ENCODE measurements around the gene CD248.

CD248 gene, protein sequence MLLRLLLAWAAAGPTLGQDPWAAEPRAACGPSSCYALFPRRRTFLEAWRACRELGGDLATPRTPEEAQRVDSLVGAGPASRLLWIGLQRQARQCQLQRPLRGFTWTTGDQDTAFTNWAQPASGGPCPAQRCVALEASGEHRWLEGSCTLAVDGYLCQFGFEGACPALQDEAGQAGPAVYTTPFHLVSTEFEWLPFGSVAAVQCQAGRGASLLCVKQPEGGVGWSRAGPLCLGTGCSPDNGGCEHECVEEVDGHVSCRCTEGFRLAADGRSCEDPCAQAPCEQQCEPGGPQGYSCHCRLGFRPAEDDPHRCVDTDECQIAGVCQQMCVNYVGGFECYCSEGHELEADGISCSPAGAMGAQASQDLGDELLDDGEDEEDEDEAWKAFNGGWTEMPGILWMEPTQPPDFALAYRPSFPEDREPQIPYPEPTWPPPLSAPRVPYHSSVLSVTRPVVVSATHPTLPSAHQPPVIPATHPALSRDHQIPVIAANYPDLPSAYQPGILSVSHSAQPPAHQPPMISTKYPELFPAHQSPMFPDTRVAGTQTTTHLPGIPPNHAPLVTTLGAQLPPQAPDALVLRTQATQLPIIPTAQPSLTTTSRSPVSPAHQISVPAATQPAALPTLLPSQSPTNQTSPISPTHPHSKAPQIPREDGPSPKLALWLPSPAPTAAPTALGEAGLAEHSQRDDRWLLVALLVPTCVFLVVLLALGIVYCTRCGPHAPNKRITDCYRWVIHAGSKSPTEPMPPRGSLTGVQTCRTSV

DNA sequence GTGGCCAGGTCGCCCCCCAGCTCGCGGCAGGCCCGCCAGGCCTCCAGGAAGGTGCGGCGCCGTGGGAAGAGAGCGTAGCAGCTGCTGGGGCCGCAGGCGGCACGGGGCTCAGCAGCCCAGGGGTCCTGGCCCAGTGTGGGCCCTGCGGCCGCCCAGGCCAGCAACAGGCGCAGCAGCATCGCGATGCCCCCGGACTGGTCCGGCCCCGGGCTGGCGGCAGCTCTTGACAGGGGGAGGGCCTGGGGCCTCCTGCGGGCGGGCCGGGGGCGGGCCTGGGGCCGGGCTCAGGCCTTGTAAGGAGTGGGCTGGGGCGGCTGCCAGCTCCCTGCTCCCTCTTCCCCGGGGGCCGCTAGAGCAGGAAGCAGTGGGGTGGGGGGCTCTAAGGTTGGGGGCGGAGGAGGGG lies at the start of gene CD248:
Gene CD248 (minus strand): TSS at position 196 of the 403 bp plus-strand sequence. CDS start 17 bp downstream, at position 179.
- peaks cover 56% of the 10 kb centered on the region for H3K4me1 ChIP-seq
- no peaks in the 10 kb centered on the region for H3K27me3 ChIP-seq
- H4K20me1 ChIP-seq = peaks cover 24% of the 10 kb centered on the region
- H3K9ac ChIP-seq = peak within 1 kb of the TSS; percentile 84
- H3K4me2 ChIP-seq = peak within 1 kb of the TSS; percentile 98
- TF ChIP-seq Cebpa-rat (IDR thresholded peaks at IDR 0.05) = no peak
- H3K9me3 ChIP-seq = peaks cover 11% of the 10 kb centered on the region; the same call in 1 of the 2 replicates
- H3K4me3 ChIP-seq = peak within 1 kb of the TSS; percentile 73
- peak within 1 kb of the TSS; percentile 91 for H3K27ac ChIP-seq
- no peaks in the 10 kb centered on the region for H3K36me3 ChIP-seq

DNA sequence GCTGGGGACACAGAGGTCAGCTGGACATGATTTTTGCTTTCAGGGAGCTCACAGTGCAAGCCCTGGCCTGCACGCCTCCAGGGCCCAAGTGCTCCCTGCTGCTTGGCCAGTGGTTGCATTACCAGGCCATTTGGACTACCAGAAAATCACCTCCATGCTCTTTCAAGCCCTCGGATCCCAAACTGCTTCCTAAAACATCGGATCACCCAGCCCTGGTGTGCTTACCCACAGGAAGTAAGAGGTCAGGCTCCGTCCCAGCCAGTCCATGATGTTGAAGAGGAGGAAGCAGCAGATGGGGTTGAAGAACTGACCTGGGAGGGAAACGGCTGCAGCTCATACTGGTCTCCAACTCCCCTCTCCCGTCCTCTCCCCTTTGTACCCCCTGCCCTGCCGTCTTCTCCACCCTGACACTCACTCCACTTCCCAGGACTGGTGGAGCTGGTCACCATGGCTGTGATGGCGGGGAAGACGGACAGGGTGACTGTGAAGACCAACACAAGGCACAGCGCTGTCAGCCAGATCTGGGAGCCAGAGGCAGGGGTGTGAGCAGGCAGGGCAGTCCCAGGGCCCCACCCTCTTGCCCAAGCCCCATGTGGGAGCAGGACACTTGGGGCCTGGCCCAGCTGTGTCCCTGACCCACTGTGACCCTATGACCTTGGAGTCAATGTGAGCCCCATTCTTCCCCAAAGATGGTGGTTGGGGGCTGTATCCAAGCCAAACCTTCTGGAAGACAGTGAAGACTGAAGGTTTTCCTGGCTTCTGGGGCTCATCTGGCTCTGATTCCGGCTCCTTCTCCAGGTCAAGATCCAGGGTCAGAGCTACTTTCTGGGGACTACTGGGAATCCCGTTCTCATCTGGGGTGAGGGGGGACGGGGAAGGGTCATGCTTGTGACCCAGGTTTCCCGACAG lies 49.1 kb upstream of the CD248 start:
- H3K9ac ChIP-seq = no peak overlapping the region
- no peaks in the 10 kb centered on the region for H3K9me3 ChIP-seq
- no peak for TF ChIP-seq Cebpa-rat (IDR thresholded peaks at IDR 0.05)
- no peak overlapping the region for H3K4me2 ChIP-seq
- H3K4me3 ChIP-seq = no peak overlapping the region
- no peaks in the 10 kb centered on the region for H3K27me3 ChIP-seq
- H3K27ac ChIP-seq = no peak overlapping the region
- H3K4me1 ChIP-seq = peaks cover 27% of the 10 kb centered on the region
- peaks cover 50% of the 10 kb centered on the region for H4K20me1 ChIP-seq
- H3K36me3 ChIP-seq = peaks cover 90% of the 10 kb centered on the region

DNA sequence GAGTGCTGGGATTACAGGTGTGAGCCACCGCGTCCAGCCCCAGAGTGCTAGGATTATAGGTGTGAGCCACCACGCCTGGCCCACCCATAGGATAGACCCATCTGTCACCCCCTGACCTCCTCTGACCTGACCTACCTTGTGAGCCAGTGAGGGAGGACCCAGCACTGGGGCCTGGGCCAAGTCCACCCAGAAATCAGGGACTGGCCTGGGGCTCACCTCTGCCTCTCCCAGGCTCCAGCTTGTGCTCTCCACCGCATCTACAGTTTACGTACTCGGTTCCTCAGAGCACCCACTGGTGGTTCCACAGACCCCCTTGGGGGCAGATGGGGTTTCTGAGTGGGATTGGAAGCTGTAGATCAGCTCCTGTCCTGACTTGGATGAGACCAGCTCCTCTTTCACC lies 48.3 kb upstream of the CD248 start:
- H3K4me3 ChIP-seq = no peak overlapping the region
- no peaks in the 10 kb centered on the region for H3K9me3 ChIP-seq
- peaks cover 19% of the 10 kb centered on the region for H3K4me1 ChIP-seq
- no peak overlapping the region for H3K27ac ChIP-seq
- peaks cover 95% of the 10 kb centered on the region for H3K36me3 ChIP-seq
- no peak for TF ChIP-seq Cebpa-rat (IDR thresholded peaks at IDR 0.05)
- H3K27me3 ChIP-seq = no peaks in the 10 kb centered on the region
- peaks cover 46% of the 10 kb centered on the region for H4K20me1 ChIP-seq
- no peak overlapping the region for H3K4me2 ChIP-seq
- no peak overlapping the region for H3K9ac ChIP-seq

DNA sequence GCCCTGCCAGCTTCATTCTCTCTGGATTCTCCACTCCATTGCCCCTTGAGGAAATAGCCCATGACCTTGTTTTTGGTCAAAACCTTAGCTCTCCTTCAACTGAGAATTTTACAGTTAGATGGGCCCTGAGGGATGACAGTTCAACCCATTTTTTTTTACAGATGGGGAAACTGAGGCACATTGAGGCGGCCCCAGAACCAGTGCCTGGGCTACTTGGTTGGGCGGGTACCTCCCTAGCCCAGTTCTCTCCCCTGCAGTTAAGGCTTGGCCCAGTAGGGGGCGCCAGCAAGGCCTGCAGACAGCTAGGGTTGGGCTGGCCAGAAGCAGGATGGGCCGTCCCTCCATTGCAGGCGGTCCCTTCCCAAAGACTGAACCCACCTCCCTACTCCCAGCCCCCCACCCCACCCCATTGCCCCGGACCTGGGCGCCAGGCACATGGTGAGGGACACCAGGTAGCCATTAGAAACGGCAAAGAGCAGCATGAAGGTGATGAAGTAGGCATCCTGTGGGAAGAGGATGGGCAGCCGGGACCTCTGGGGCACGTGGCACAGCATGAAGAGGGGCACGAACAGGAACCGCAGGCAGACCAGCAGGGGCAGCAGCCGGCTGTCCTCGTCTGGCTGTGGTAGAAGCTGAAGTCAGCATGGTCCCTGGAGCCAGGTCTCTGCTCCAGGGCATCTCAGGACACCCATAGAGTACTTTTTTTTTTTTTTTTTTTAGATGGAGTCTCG lies 47.1 kb upstream of the CD248 start:
- TF ChIP-seq Cebpa-rat (IDR thresholded peaks at IDR 0.05) = no peak
- H3K27ac ChIP-seq = no peak overlapping the region
- H3K4me3 ChIP-seq = no peak overlapping the region
- no peak overlapping the region for H3K9ac ChIP-seq
- no peaks in the 10 kb centered on the region for H3K9me3 ChIP-seq
- H3K4me2 ChIP-seq = no peak overlapping the region
- H3K4me1 ChIP-seq = peaks cover 8% of the 10 kb centered on the region
- peaks cover 34% of the 10 kb centered on the region for H4K20me1 ChIP-seq
- peaks cover 96% of the 10 kb centered on the region for H3K36me3 ChIP-seq
- H3K27me3 ChIP-seq = no peaks in the 10 kb centered on the region

DNA sequence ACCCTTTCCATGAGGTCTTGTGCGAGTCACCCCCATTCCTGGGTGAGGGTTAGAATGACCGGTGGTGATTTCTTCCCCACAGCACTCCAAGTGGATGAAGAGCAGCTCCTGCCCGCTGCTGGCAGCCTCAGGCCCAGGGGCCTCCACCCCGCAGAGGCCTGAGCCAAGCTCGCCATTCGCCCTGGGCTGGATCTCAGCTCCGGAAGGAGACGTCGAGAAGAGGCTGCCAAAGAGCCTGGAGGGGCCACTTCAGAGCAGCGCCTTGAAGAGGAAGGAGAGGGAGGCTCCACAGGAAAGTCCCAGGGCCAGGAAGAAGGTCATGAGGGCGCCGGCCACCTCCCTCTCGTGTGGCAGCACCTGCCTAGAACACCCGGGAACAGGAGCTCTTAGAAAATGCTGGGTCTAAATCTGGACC lies 46.4 kb upstream of the CD248 start:
- Histone ChIP-seq H3K36me3 (peaks cover 96% of the 10 kb centered on the region), H3K27ac (no peak overlapping the region), H3K27me3 (no peaks in the 10 kb centered on the region), H3K4me3 (no peak overlapping the region), H4K20me1 (peaks cover 26% of the 10 kb centered on the region), H3K4me2 (no peak overlapping the region), H3K9ac (no peak overlapping the region), H3K9me3 (no peaks in the 10 kb centered on the region), H3K4me1 (peaks cover under 1% of the 10 kb centered on the region; the same call in 1 of the 2 replicates)
- TF ChIP-seq Cebpa-rat (IDR thresholded peaks at IDR 0.05) = no peak

DNA sequence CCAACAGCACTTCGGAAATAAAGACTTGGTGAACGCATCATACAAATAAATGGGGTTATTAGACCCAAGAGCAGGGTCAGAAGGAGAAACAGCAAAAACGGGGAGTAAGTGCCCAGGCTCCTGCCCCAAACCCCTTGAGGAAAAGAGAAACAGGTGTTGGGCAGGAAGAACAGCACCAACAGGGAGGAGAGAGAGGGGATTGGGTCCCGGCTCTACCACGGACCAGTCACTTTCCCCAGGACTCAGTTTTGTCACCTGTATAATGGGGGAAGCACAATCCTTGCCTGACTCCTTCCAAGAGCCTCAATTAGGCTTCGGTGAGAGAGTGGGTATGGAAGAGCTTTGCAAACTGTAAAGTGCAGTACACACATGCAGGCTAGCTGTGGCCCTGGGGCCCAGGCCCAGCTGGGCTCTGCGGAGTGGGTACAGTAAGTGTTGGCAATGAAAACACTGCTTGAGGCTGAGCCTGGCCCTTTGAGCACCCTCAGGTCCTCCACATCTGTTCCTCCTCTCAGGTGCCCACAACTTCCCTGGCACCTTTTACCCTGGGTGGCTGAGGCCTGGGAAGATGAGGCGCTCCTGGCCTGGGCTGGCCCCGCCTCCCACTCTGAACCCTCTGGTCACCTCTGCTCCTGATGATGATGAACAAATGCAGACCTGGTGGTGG lies 45.8 kb upstream of the CD248 start:
- TF ChIP-seq Cebpa-rat (IDR thresholded peaks at IDR 0.05) = no peak
- H3K9me3 ChIP-seq = no peaks in the 10 kb centered on the region
- H4K20me1 ChIP-seq = peaks cover 20% of the 10 kb centered on the region
- no peaks in the 10 kb centered on the region for H3K27me3 ChIP-seq
- no peak overlapping the region for H3K4me3 ChIP-seq
- H3K9ac ChIP-seq = no peak overlapping the region
- peaks cover 95% of the 10 kb centered on the region for H3K36me3 ChIP-seq
- no peaks in the 10 kb centered on the region for H3K4me1 ChIP-seq
- H3K4me2 ChIP-seq = no peak overlapping the region
- no peak overlapping the region for H3K27ac ChIP-seq

DNA sequence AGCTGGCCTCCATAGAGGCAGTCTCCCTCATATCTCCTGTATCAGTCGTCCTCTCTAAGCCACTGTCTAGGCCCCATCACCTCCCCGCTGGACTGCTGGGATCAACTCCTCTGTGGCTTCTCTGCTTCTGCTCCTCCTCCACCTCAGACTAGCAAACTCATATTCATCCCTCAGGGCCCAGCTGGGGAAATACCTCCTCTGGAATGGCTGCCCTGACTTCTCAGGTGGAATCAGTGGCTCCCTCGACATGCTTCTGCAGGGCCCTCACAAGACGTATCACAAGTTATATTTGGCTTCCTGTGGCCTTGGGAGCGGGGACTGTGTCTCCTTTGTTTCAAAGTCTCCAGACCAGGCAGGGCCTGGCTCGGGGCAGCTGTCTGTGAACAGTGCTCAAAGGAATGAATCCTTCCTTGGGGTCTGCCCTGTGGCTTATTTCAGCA lies 44.7 kb upstream of the CD248 start:
- no peak overlapping the region for H3K9ac ChIP-seq
- no peak overlapping the region; the same call in 1 of the 2 replicates for H3K27ac ChIP-seq

DNA sequence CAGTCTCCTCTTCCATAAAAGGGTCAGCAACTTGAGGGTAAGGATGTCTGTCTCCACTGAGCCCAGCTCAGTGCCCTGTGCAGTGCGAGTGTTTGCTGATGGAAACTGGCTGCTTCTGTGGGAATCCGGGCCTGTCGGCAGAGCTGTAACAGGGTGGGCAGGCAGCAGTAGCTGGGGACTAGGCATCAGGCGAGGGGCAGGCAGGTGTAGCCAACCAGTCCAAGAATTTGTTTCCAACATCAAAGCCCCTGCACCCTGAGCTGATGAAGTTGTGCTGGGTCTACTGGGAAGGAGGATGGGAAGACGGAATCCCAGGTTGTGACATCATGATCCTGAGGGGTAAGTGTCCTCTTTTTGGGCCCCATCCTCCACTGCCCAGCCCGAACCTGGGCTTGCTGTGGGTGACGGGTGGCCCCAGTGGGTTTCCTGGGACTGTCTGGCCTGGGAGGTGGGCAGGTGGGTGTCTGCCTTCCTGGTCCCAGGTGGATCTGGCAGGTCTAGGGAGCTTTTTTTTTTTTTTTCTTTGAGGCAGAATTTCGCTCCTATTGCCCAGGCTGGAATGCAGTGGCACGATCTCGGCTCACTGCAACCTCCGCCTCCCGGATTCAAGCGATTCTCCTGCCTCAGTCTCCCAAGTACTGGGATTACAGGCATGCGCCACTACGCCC lies 43.7 kb upstream of the CD248 start:
- Histone ChIP-seq H3K27ac (no peak overlapping the region), H3K4me1 (no peaks in the 10 kb centered on the region), H3K4me3 (no peak overlapping the region), H3K36me3 (peaks cover 85% of the 10 kb centered on the region), H4K20me1 (peaks cover 12% of the 10 kb centered on the region; the same call in 1 of the 2 replicates), H3K9me3 (no peaks in the 10 kb centered on the region), H3K9ac (no peak overlapping the region), H3K4me2 (no peak overlapping the region), H3K27me3 (no peaks in the 10 kb centered on the region)
- TF ChIP-seq Cebpa-rat (IDR thresholded peaks at IDR 0.05) = no peak

More for the DNA sequence above, 44.7 kb upstream of the CD248 start:
- Histone ChIP-seq H3K4me3 (no peak overlapping the region), H4K20me1 (peaks cover 12% of the 10 kb centered on the region; the same call in 1 of the 2 replicates), H3K9me3 (no peaks in the 10 kb centered on the region), H3K4me2 (no peak overlapping the region), H3K4me1 (no peaks in the 10 kb centered on the region), H3K36me3 (peaks cover 88% of the 10 kb centered on the region), H3K27me3 (no peaks in the 10 kb centered on the region)
- no peak for TF ChIP-seq Cebpa-rat (IDR thresholded peaks at IDR 0.05)

All from BLaER1 (cell line).